GM23248 (cell line): ENCODE data around the gene E2F3.
"Not testable (repeated sequence)": the region's sequence is repeated elsewhere in the genome, so short reads cannot be mapped to it uniquely, and the experiment has no call there.

ENCODE experiments used
- EZH2 ChIP-seq: fragments of 200-600 bp; sonication (generic); IDR thresholded peaks from 2 replicates; pipeline ENCODE4 v1.6.1; 2018; ENCODE audit warnings: antibody characterized with exemption, mild to moderate bottlenecking; ENCODE audit not compliant: insufficient read depth, poor library complexity, severe bottlenecking
- EZH2phosphoT487 ChIP-seq: fragments of 200-600 bp; sonication (generic); IDR thresholded peaks from 2 replicates; pipeline ENCODE4 v1.6.1; 2018; ENCODE audit warnings: antibody characterized with exemption, moderate library complexity, mild to moderate bottlenecking, low read depth; ENCODE audit not compliant: insufficient read depth

GRCh38 chr6:20525208-20525607, 123.5 kb downstream of the E2F3 start:
- TF ChIP-seq EZH2, EZH2phosphoT487: not testable (repeated sequence)
